22Rv1 (cell line): ENCODE results near the gene CFAP52.
"Not testable (repeated sequence)": the region's sequence is repeated elsewhere in the genome, so short reads cannot be mapped to it uniquely, and the experiment has no call there.

Experiments
- H3K27ac ChIP-seq: fragments of 450-650 bp; 2 replicates; pipeline ENCODE4 v1.5.1; 2017
- CTCF ChIP-seq: fragments of 450-650 bp; IDR thresholded peaks from 2 replicates; pipeline ENCODE4 v1.5.1; 2017; ENCODE audit warnings: mild to moderate bottlenecking
- ZFX ChIP-seq: fragments of 450-650 bp; IDR thresholded peaks from 2 replicates; pipeline ENCODE4 v1.6.1; 2017; ENCODE audit warnings: antibody characterized with exemption, borderline replicate concordance

CFAP52 gene

GRCh38 chr17:9553596-9553995 is 22.8 kb upstream of the CFAP52 start:
- no peak overlapping the region for H3K27ac ChIP-seq
- no peak for TF ChIP-seq CTCF
- no peak for TF ChIP-seq ZFX

GRCh38 chr17:9554715-9555114 is 21.7 kb upstream of the CFAP52 start:
- TF ChIP-seq CTCF = peak; percentile 73

GRCh38 chr17:9557161-9557755 is 19.2 kb upstream of the CFAP52 start:
- H3K27ac ChIP-seq = no peak overlapping the region
- TF ChIP-seq CTCF = no peak
- no peak for TF ChIP-seq ZFX

More at GRCh38 chr17:9554715-9555114, 21.7 kb upstream of the CFAP52 start:
- H3K27ac ChIP-seq = not testable (repeated sequence)

GRCh38 chr17:9557857-9558256 is 18.6 kb upstream of the CFAP52 start:
- TF ChIP-seq CTCF = no peak
- no peak overlapping the region for H3K27ac ChIP-seq

- TF ChIP-seq CTCF (no peak), ZFX (no peak)
These were observed 12.3 kb upstream of the CFAP52 start for GRCh38 chr17:9564104-9564503.

GRCh38 chr17:9566067-9566466 is 10.4 kb upstream of the CFAP52 start:
- no peak overlapping the region for H3K27ac ChIP-seq
- no peak for TF ChIP-seq ZFX
- no peak for TF ChIP-seq CTCF

More at GRCh38 chr17:9564104-9564503, 12.3 kb upstream of the CFAP52 start:
- no peak overlapping the region for H3K27ac ChIP-seq

GRCh38 chr17:9566739-9567138 is 9.7 kb upstream of the CFAP52 start:
- not testable (repeated sequence) for H3K27ac ChIP-seq

- no peak overlapping the region for H3K27ac ChIP-seq
- no peak for TF ChIP-seq CTCF
- no peak for TF ChIP-seq ZFX
These were observed 8.4 kb upstream of the CFAP52 start for GRCh38 chr17:9568004-9568403.
